ENCODE results near the gene USE1. TPM values are rescaled to one million over a fixed set of nuclear protein-coding genes. Genes with fewer than 3 reads are reported as not detected.

The USE1 gene
- total RNA-seq, 4 donors from 2014 or later = 21.4 to 36.0 (median 27.4) TPM

DNA sequence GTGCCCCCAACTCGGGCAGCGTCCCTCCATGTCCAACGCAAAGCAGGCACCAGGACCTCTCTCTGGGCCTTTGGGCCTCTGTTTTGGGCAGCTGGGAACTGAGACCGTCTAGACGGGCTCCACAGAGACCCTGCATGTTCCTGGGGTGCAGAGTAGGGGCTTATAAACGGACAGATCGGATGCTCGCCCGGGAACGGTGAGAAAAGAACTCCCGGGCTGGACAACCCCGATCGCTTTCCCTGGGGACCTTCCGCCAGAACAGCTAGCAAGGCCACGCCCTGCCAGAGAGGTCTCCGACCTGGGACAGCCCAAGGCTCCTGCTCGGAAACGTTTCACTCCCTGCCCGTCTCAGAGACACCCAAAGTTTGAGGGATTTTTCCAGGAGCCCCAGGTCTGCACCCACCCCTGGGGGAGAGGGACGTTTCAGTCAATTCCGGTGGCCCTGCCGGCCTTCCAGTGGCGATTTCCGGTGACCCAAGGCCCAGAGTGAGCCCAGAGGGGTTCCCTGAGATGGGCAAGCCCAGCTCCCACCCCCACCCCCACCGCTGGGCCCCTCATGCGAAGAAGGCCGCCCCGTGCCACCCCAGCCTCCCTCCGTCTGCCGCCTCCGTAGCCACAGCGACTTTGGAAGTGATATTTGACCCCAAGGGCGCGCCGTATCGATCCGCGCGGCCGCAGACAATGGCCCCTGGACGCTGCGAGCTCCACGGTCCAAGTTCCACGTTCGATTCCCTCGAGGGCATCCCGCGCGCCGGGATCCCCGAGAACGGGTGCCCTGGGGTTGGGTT lies 28.9 kb downstream of the USE1 start:
- H3K9me3 ChIP-seq = no peaks in the 10 kb centered on the region
- H3K27ac ChIP-seq = peak overlapping the region; percentile 74 to 86 (median 85)
- peaks cover 35 to 36% of the 10 kb centered on the region in 2 donors for H3K4me1 ChIP-seq
- TF ChIP-seq, protein P1, sequence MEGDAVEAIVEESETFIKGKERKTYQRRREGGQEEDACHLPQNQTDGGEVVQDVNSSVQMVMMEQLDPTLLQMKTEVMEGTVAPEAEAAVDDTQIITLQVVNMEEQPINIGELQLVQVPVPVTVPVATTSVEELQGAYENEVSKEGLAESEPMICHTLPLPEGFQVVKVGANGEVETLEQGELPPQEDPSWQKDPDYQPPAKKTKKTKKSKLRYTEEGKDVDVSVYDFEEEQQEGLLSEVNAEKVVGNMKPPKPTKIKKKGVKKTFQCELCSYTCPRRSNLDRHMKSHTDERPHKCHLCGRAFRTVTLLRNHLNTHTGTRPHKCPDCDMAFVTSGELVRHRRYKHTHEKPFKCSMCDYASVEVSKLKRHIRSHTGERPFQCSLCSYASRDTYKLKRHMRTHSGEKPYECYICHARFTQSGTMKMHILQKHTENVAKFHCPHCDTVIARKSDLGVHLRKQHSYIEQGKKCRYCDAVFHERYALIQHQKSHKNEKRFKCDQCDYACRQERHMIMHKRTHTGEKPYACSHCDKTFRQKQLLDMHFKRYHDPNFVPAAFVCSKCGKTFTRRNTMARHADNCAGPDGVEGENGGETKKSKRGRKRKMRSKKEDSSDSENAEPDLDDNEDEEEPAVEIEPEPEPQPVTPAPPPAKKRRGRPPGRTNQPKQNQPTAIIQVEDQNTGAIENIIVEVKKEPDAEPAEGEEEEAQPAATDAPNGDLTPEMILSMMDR (IDR thresholded peaks at IDR 0.05) = no peak
- TF ChIP-seq POLR2A (IDR thresholded peaks at IDR 0.05) = peak in 1 of 2 donors; percentile 28
- 6 to 16% methylated on average over 3 to 6 of the region's 52 CpGs for WGBS, 2 donors
- peak; percentile 72 to 77 for DNase-seq
- peak overlapping the region; percentile 19 to 93 (median 84) for H3K4me3 ChIP-seq (replicated peaks in 1 of 3)
- H3K36me3 ChIP-seq = no peaks in the 10 kb centered on the region
- no peaks in the 10 kb centered on the region for H3K27me3 ChIP-seq
- intact Hi-C loops (cut with DNase I) = no loop called here

DNA sequence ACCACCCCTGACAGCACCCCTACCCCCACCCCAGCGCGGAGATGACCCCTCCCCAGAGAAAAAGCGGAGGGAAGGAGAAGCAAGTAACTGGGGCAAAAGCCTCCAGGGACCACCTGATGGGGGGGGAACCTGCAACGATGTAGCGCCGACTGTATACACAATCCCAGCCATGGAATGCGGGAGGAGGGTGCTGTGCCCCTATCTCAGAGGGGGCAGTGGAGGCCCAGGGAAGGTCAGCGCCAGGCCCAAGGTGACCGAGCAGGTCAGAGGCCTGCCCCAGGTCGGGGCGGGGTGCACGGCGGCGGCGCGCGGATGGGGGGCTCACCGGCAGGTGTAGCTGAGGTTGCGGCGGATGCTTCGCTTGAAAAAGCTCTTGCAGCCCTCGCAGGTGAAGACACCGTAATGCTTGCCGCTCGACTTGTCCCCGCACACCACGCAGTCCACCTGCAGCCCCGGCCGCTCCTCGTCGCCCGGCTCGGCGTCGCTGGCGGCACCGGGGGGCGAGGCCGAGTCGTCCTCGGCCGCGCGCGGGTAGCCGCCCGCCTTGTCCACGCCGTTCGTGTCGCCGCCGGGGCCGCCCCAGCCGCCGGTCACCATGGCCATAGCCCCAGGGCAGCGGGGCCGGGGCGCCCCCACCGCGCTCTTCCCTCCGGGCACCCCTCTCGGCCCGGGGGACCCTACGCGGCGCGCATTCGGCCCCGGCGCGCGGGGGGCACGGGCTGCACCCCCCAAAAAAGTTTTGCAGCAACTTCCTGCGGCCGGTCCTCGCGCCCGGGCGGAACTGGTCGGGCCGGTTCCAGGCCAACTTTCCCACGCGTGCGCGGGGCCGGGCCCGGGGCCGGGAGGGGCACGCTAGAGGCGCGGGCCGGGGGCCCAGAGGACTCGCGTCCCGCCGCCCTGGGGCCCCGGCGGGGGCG lies 29.7 kb downstream of the USE1 start:
- DNase-seq = peak; percentile 65 to 67

DNA sequence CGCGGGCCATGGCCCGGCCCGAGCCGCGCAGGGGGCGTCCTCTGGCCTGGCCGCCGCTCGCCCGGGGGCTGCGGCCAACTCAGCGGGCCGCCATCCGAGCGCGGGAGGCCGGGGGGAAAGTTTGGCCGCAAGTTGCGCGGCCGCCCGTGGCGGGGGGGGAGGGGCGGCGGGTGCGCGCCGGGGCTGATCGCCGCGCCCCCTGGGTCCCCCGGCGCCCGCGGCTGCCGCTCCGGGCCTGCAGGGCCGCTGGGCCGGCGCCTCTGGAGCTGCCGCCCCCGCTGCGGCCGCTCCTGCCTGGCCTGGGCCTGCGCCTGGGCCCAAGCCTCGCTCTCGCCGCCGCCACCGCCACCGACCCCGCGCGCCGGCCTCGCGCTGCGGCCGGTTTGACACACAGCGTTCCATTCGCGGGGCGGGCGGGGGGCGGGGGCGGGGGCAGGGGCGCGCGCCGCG lies 30.4 kb downstream of the USE1 start, which contains the start of gene NR2F6:
Gene NR2F6 (minus strand): TSS at position 385 of the 450 bp plus-strand sequence. CDS start 699 bp downstream, outside the sequence.
- peak in 1 of 2 donors; percentile 71 for TF ChIP-seq POLR2A (IDR thresholded peaks at IDR 0.05)
- TF ChIP-seq, protein P1 (IDR thresholded peaks at IDR 0.05) = no peak
- peak within 1 kb of the TSS; percentile 74 to 86 (median 85) for H3K27ac ChIP-seq
- no peaks in the 10 kb centered on the region for H3K9me3 ChIP-seq
- intact Hi-C loops (cut with DNase I) = no loop called here
- DNase-seq = no peak
- peak within 1 kb of the TSS; percentile 55 to 93 (median 84) for H3K4me3 ChIP-seq (replicated peaks in 1 of 3)
- no peaks in the 10 kb centered on the region for H3K27me3 ChIP-seq
- no peaks in the 10 kb centered on the region for H3K36me3 ChIP-seq
- peaks cover 35 to 36% of the 10 kb centered on the region in 2 donors for H3K4me1 ChIP-seq
- 2% methylated on average over 9 of the region's 72 CpGs; no CpG with 5 or more reads in 1 of the 2 donors for WGBS, 2 donors

More for the DNA sequence above, 29.7 kb downstream of the USE1 start:
- intact Hi-C loops (cut with DNase I) = no loop called here
- Histone ChIP-seq H3K4me1 (peaks cover 35 to 36% of the 10 kb centered on the region in 2 donors), H3K9me3 (no peaks in the 10 kb centered on the region), H3K27me3 (no peaks in the 10 kb centered on the region), H3K4me3 (replicated peaks in 1 of 3) (peak overlapping the region; percentile 19 to 93 (median 84)), H3K27ac (peak overlapping the region; percentile 74 to 86 (median 85)), H3K36me3 (no peaks in the 10 kb centered on the region)
- 0 to 2% methylated on average over 3 to 26 of the region's 100 CpGs for WGBS, 2 donors
- TF ChIP-seq, protein P1 (IDR thresholded peaks at IDR 0.05) = no peak
- TF ChIP-seq POLR2A (IDR thresholded peaks at IDR 0.05) = peak in 1 of 2 donors; percentile 6

- intact Hi-C loops (cut with DNase I) = no loop called here
- H3K4me1 ChIP-seq = peaks cover 29% of the 10 kb centered on the region in 2 donors
Observed at GRCh38 chr19:17246681-17247425, 31.7 kb downstream of the USE1 start.

More at GRCh38 chr19:17246681-17247425, 31.7 kb downstream of the USE1 start:
- DNase-seq = peak; percentile 29 to 37
- 29 to 36% methylated on average over 12 to 16 of the region's 21 CpGs for WGBS, 2 donors
- H3K27me3 ChIP-seq = no peaks in the 10 kb centered on the region
- peak overlapping the region; percentile 59 to 82 (median 62) for H3K27ac ChIP-seq
- H3K4me3 ChIP-seq (replicated peaks in 1 of 3) = peak overlapping the region in 2 of 3 donors; percentile 49 to 55
- H3K36me3 ChIP-seq = no peaks in the 10 kb centered on the region
- no peak for TF ChIP-seq POLR2A (IDR thresholded peaks at IDR 0.05)
- TF ChIP-seq, protein P1 (IDR thresholded peaks at IDR 0.05) = no peak
- H3K9me3 ChIP-seq = no peaks in the 10 kb centered on the region
